Neural crest cell (in vitro differentiated cells): Measurements from ENCODE around the gene MAP6D1. TPM values are rescaled to one million over a fixed set of nuclear protein-coding genes. Genes with fewer than 3 reads are reported as not detected.
A peak's percentile ranks its signal among the peaks of the same experiment; 100 is the strongest.

Source experiments
- DNase-seq: peaks from one replicate; pipeline ENCODE4 v3.0.0; 2021; ENCODE audit warnings: low read depth, mixed read lengths, low spot score
- H3K27ac Mint-ChIP-seq: one replicate; pipeline ENCODE4 v1.8.0; 2021; ENCODE audit warnings: mild to moderate bottlenecking, mixed read lengths; ENCODE audit not compliant: unreplicated experiment
- H3K27me3 Mint-ChIP-seq: 2 replicates; pipeline ENCODE4 v1.8.0; 2021; ENCODE audit warnings: low read depth, mild to moderate bottlenecking, mixed read lengths
- H3K36me3 Mint-ChIP-seq: 2 replicates; pipeline ENCODE4 v1.8.0; 2021; ENCODE audit warnings: low read depth, mild to moderate bottlenecking, mixed read lengths
- H3K4me1 Mint-ChIP-seq: 2 replicates; pipeline ENCODE4 v1.8.0; 2021; ENCODE audit warnings: mixed read lengths
- H3K4me3 Mint-ChIP-seq: one replicate; pipeline ENCODE4 v1.8.0; 2021; ENCODE audit warnings: mild to moderate bottlenecking, mixed read lengths
- H3K9me3 Mint-ChIP-seq: 2 replicates; pipeline ENCODE4 v1.8.0; 2021; ENCODE audit warnings: mixed read lengths
- CTCF ChIP-seq: fragments of 200-600 bp; sonication (generic); conservative IDR thresholded peaks from 2 replicates; pipeline ENCODE4 v1.5.0; 2021; ENCODE audit warnings: antibody characterized with exemption, mild to moderate bottlenecking
- total RNA-seq: library from RNA; stranded (reverse); gene quantifications from 2 replicates; pipeline ENCODE4 v1.2.1, GENCODE V29; 2021

Gene MAP6D1
- total RNA-seq, 1 donor from 2014 or later = 4.9 TPM

- no peaks in the 10 kb centered on the region for H3K27me3 Mint-ChIP-seq
- peaks cover 17% of the 10 kb centered on the region for H3K36me3 Mint-ChIP-seq
- no peak overlapping the region for H3K27ac Mint-ChIP-seq
- peaks cover 4% of the 10 kb centered on the region for H3K4me1 Mint-ChIP-seq
- no peak overlapping the region for H3K4me3 Mint-ChIP-seq
- TF ChIP-seq CTCF = no peak
- H3K9me3 Mint-ChIP-seq = no peaks in the 10 kb centered on the region
- DNase-seq = no peak
Observed at GRCh38 chr3:183862610-183863009, 37.2 kb upstream of the MAP6D1 start.

GRCh38 chr3:183857863-183858262, 32.5 kb upstream of the MAP6D1 start:
- no peak for DNase-seq
- Mint-ChIP-seq H3K36me3 (peaks cover 23% of the 10 kb centered on the region), H3K27ac (no peak overlapping the region), H3K4me1 (peaks cover 4% of the 10 kb centered on the region), H3K27me3 (no peaks in the 10 kb centered on the region), H3K4me3 (no peak overlapping the region), H3K9me3 (peaks cover 2% of the 10 kb centered on the region)
- no peak for TF ChIP-seq CTCF

GRCh38 chr3:183854318-183855035, 29.1 kb upstream of the MAP6D1 start:
- Mint-ChIP-seq H3K4me1 (no peaks in the 10 kb centered on the region), H3K27me3 (no peaks in the 10 kb centered on the region), H3K36me3 (peaks cover 17% of the 10 kb centered on the region), H3K9me3 (peaks cover 2% of the 10 kb centered on the region), H3K27ac (peak overlapping the region; percentile 71), H3K4me3 (no peak overlapping the region)
- no peak for TF ChIP-seq CTCF
- DNase-seq = no peak

GRCh38 chr3:183845608-183846288, 20.4 kb upstream of the MAP6D1 start:
- H3K27ac Mint-ChIP-seq = no peak overlapping the region

GRCh38 chr3:183845090-183845489, 19.7 kb upstream of the MAP6D1 start:
- no peak for TF ChIP-seq CTCF
- Mint-ChIP-seq H3K27ac (no peak overlapping the region), H3K4me1 (no peaks in the 10 kb centered on the region), H3K36me3 (peaks cover 16% of the 10 kb centered on the region), H3K27me3 (no peaks in the 10 kb centered on the region), H3K4me3 (no peak overlapping the region), H3K9me3 (no peaks in the 10 kb centered on the region)
- DNase-seq = no peak

More at GRCh38 chr3:183845608-183846288, 20.4 kb upstream of the MAP6D1 start:
- no peak for TF ChIP-seq CTCF
- Mint-ChIP-seq H3K9me3 (no peaks in the 10 kb centered on the region), H3K27me3 (no peaks in the 10 kb centered on the region), H3K36me3 (peaks cover 14% of the 10 kb centered on the region), H3K4me3 (no peak overlapping the region), H3K4me1 (no peaks in the 10 kb centered on the region)
- no peak for DNase-seq
